ENCODE results near the gene PGGHG.

Gene PGGHG

GRCh38 chr11:296171-297050 lies 7.5 kb downstream of the PGGHG start:
- in situ Hi-C loops (cut with HindIII; ENCODE audit: low sequenced_read_pairs), result loop anchor here (5.0 kb wide), 1 partner anchor 91 kb away; no protein-coding TSS in a partner anchor

- in situ Hi-C loops (cut with HindIII; ENCODE audit: low sequenced_read_pairs), result loop anchor here (5.0 kb wide), 1 partner anchor 90 kb away; no protein-coding TSS in a partner anchor
Measured at GRCh38 chr11:297051-297585, 8.2 kb downstream of the PGGHG start.

- in situ Hi-C loops (cut with HindIII; ENCODE audit: low sequenced_read_pairs), result loop anchor here (5.0 kb wide), 1 partner anchor 90 kb away; no protein-coding TSS in a partner anchor
Measured at GRCh38 chr11:297586-298405, 8.9 kb downstream of the PGGHG start.

- in situ Hi-C loops (cut with HindIII; ENCODE audit: low sequenced_read_pairs), result loop anchor here (5.0 kb wide), 1 partner anchor 89 kb away; no protein-coding TSS in a partner anchor
Measured at GRCh38 chr11:298406-299065, 9.6 kb downstream of the PGGHG start.

- in situ Hi-C loops (cut with HindIII; ENCODE audit: low sequenced_read_pairs), result loop anchor here (5.0 kb wide), 1 partner anchor 88 kb away; no protein-coding TSS in a partner anchor
Measured at GRCh38 chr11:299081-299891, 10.4 kb downstream of the PGGHG start, which contains the start of gene IFITM5. IFITM5 (minus strand) TSS chr11:299526; CDS start chr11:299490, 36 bp downstream.

GRCh38 chr11:299951-300735 lies 11.2 kb downstream of the PGGHG start:
- in situ Hi-C loops (cut with HindIII; ENCODE audit: low sequenced_read_pairs), result loop anchor here (5.0 kb wide), 1 partner anchor 87 kb away; no protein-coding TSS in a partner anchor

GRCh38 chr11:303363-303762 lies 14.4 kb downstream of the PGGHG start:
- in situ Hi-C loops (cut with HindIII; ENCODE audit: low sequenced_read_pairs), result no loop called here

- in situ Hi-C loops (cut with HindIII; ENCODE audit: low sequenced_read_pairs), result no loop called here
Measured at GRCh38 chr11:304061-304506, 15.2 kb downstream of the PGGHG start.

- in situ Hi-C loops (cut with HindIII; ENCODE audit: low sequenced_read_pairs), result loop anchor here (5.0 kb wide), 1 partner anchor 53 kb away; no protein-coding TSS in a partner anchor
Measured at GRCh38 chr11:304915-305843, 16.3 kb downstream of the PGGHG start.

- in situ Hi-C loops (cut with HindIII; ENCODE audit: low sequenced_read_pairs), result loop anchor here (5.0 kb wide), 1 partner anchor 54 kb away; no protein-coding TSS in a partner anchor
Measured at GRCh38 chr11:305844-306211, 16.9 kb downstream of the PGGHG start.

GRCh38 chr11:306645-307371 lies 17.9 kb downstream of the PGGHG start:
- in situ Hi-C loops (cut with HindIII; ENCODE audit: low sequenced_read_pairs), result loop anchor here (5.0 kb wide), 1 partner anchor 55 kb away; no protein-coding TSS in a partner anchor

- in situ Hi-C loops (cut with HindIII; ENCODE audit: low sequenced_read_pairs), result loop anchor here (5.0 kb wide), 1 partner anchor 56 kb away; no protein-coding TSS in a partner anchor
Measured at GRCh38 chr11:307766-308708, 19.1 kb downstream of the PGGHG start, which contains the start of gene IFITM2. IFITM2 (plus strand) TSS chr11:307816; CDS start chr11:308193, 377 bp downstream.

- in situ Hi-C loops (cut with HindIII; ENCODE audit: low sequenced_read_pairs), result loop anchor here (5.0 kb wide), 1 partner anchor 57 kb away; no protein-coding TSS in a partner anchor
Measured at GRCh38 chr11:308740-309665, 20.1 kb downstream of the PGGHG start.

GRCh38 chr11:309979-310572 lies 21.1 kb downstream of the PGGHG start:
- in situ Hi-C loops (cut with HindIII; ENCODE audit: low sequenced_read_pairs), result loop anchor here (5.0 kb wide), 1 partner anchor 58 kb away; no protein-coding TSS in a partner anchor

Data from endothelial cell of hepatic sinusoid (primary cell).